Upper lobe of left lung (tissue), 6 donors: ENCODE data around the gene SDK1. TPM values are rescaled to one million over a fixed set of nuclear protein-coding genes. Genes with fewer than 3 reads are reported as not detected.
A peak's percentile ranks its signal among the peaks of the same experiment; 100 is the strongest.
"Not testable (repeated sequence)": the region's sequence is repeated elsewhere in the genome, so short reads cannot be mapped to it uniquely, and the experiment has no call there.

Experiments used
- ATAC-seq, 2 donors: fragments of 200-7000 bp; cut with Tn5 transposase; one replicate each; pipeline ENCODE4 v1.9.1; 2022; ENCODE audit warnings: mild to moderate bottlenecking in 2 of 2, moderate library complexity in 2 of 2; ENCODE audit not compliant: low FRiP score in 2 of 2
- DNase-seq, 2 donors: peaks; one replicate each; pipeline ENCODE4 v3.0.0-alpha.2; 2019 to 2020
- H3K27ac ChIP-seq, 4 donors: fragments of 200-600 bp; sonication (generic); one replicate each; pipeline ENCODE4 v1.5.1; 2016 to 2019
- H3K27me3 ChIP-seq, 4 donors: fragments of 200-600 bp; sonication (generic); one replicate each; pipeline ENCODE4 v1.5.1; 2017 to 2019
- H3K36me3 ChIP-seq, 4 donors: fragments of 200-600 bp; sonication (generic); one replicate each; pipeline ENCODE4 v1.5.1; 2016 to 2019
- H3K4me1 ChIP-seq, 4 donors: fragments of 200-600 bp; sonication (generic); one replicate each; pipeline ENCODE4 v1.5.1; 2018 to 2019
- H3K4me3 ChIP-seq, 4 donors: fragments of 200-600 bp; sonication (generic); one replicate each; pipeline ENCODE4 v1.5.1; 2017 to 2019; ENCODE audit warnings: mild to moderate bottlenecking in 2 of 4, moderate library complexity in 1 of 4
- H3K9me3 ChIP-seq, 4 donors: fragments of 200-600 bp; sonication (generic); one replicate each; pipeline ENCODE4 v1.5.1; 2018 to 2019
- EP300 ChIP-seq, 4 donors: sonication (generic); formaldehyde crosslinking; IDR thresholded peaks; one replicate each; pipeline ENCODE4 v1.5.1; 2017; ENCODE audit warnings: antibody characterized with exemption in 4 of 4, control low read depth in 2 of 4
- POLR2A ChIP-seq, 4 donors: fragments of 450-650 bp; IDR thresholded peaks; one replicate each; pipeline ENCODE4 v1.5.1; 2016 to 2017; ENCODE audit warnings: antibody characterized with exemption in 4 of 4, mild to moderate bottlenecking in 2 of 4
- POLR2AphosphoS5 ChIP-seq, 2 donors: sonication (generic); formaldehyde crosslinking; IDR thresholded peaks; one replicate each; pipeline ENCODE4 v1.5.1; 2017; ENCODE audit warnings: antibody characterized with exemption in 2 of 2
- WGBS, 2 donors: methylation state at CpG; one replicate each; pipeline ENCODE4 v1.1.5; 2017 to 2018; 5-methylcytosine and 5-hydroxymethylcytosine counted together
- total RNA-seq, 6 donors: library from RNA; depleted of rRNA in 4 of 6; stranded (reverse); fragments of >200 nt in 4 of 6; gene quantifications; one replicate each; pipeline versions ENCODE4 v1.1.0 to v1.2.1, GENCODE V29; 2016 to 2021
- TF ChIP-seq, protein P1 (sequence below), 6 experiments: fragments of 450-650 bp in 4 of 6; fragments of 200-600 bp in 2 of 6; sonication (generic) in 2 of 6; IDR thresholded peaks; one replicate each; pipeline ENCODE4 v1.5.1; 2016 to 2019; ENCODE audit warnings: antibody characterized with exemption in 6 of 6
- donor health status: DM: no; HTN: no; CAD: no; lungs with moderate emphysema.
- donor health status: DM: no; HTN: yes; CAD: no; lungs with severe emphysema.

SDK1 gene
- total RNA-seq, 6 donors from 2014 or later, result 9.3 to 90.1 (median 11.8) TPM

- 83 to 86% methylated on average over 15 of the region's 15 CpGs for WGBS, 2 donors
- Histone ChIP-seq H3K4me3 (no peak overlapping the region), H3K27ac (no peak overlapping the region), H3K9me3 (no peaks in the 10 kb centered on the region), H3K36me3 (no peaks in the 10 kb centered on the region), H3K27me3 (no peaks in the 10 kb centered on the region), H3K4me1 (no peaks in the 10 kb centered on the region)
- DNase-seq (no peak), ATAC-seq (no peak)
- TF ChIP-seq POLR2A (IDR thresholded peaks at IDR 0.05), result no peak
- no peak for TF ChIP-seq POLR2AphosphoS5 (IDR thresholded peaks at IDR 0.05)
- no peak for TF ChIP-seq EP300 (IDR thresholded peaks at IDR 0.05)
- TF ChIP-seq, protein P1, sequence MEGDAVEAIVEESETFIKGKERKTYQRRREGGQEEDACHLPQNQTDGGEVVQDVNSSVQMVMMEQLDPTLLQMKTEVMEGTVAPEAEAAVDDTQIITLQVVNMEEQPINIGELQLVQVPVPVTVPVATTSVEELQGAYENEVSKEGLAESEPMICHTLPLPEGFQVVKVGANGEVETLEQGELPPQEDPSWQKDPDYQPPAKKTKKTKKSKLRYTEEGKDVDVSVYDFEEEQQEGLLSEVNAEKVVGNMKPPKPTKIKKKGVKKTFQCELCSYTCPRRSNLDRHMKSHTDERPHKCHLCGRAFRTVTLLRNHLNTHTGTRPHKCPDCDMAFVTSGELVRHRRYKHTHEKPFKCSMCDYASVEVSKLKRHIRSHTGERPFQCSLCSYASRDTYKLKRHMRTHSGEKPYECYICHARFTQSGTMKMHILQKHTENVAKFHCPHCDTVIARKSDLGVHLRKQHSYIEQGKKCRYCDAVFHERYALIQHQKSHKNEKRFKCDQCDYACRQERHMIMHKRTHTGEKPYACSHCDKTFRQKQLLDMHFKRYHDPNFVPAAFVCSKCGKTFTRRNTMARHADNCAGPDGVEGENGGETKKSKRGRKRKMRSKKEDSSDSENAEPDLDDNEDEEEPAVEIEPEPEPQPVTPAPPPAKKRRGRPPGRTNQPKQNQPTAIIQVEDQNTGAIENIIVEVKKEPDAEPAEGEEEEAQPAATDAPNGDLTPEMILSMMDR (IDR thresholded peaks at IDR 0.05), result no peak
Observed at GRCh38 chr7:4257146-4258111, 956.4 kb downstream of the SDK1 start.

DNA sequence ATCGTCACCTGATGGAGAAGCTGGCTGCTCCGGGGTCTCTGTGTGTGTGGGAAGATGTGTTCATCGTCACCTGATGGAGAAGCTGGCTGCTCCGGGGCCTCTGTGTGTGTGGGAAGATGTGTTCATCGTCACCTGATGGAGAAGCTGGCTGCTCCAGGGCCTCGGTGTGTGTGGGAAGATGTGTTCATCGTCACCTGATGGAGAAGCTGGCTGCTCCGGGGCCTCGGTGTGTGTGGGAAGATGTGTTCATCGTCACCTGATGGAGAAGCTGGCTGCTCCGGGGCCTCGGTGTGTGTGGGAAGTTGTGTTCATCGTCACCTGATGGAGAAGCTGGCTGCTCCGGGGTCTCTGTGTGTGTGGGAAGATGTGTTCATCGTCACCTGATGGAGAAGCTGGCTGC lies 959.1 kb downstream of the SDK1 start:
- ATAC-seq, H3K27ac ChIP-seq: not testable (repeated sequence)

DNA sequence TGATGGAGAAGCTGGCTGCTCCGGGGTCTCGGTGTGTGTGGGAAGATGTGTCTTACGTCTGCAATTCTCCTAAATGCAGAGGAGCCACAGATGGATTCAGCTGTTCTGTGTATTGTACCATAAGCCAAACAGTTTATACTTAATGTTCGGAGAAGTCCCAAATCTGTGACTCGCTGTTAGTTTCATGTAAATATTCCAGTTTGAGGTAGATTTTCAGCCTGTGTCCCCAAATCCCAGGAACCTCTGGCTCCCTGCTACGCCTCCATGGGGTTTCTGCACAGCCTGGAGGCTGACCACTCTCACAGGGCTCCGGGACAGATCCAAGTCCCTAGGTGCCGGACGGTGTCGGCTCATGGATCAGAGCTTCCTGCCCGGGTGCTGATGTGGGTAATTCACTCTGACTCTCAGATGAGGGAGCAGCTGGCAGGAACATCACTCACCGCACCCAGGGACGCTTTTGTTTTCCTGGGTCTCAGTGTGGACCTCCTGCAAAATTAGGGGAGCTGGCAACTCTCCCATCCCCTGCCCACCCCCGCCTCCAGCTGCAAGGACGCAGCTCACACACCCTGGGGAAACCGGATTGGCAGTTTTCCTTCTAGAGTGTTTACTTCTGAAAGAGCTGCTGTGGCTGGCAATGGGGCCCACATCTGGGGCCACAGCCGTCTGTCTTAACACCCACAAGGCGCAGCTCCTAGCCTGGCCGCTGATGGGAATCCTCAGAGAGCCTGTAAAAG lies 960.0 kb downstream of the SDK1 start:
- Histone ChIP-seq H3K4me1 (no peaks in the 10 kb centered on the region), H3K27ac (no peak overlapping the region), H3K9me3 (no peaks in the 10 kb centered on the region), H3K27me3 (no peaks in the 10 kb centered on the region), H3K4me3 (no peak overlapping the region), H3K36me3 (no peaks in the 10 kb centered on the region)
- ATAC-seq (no peak), DNase-seq (no peak)
- no peak for TF ChIP-seq POLR2A (IDR thresholded peaks at IDR 0.05)
- TF ChIP-seq POLR2AphosphoS5 (IDR thresholded peaks at IDR 0.05), result no peak
- WGBS, 2 donors, result 52 to 58% methylated on average over 17 to 19 of the region's 19 CpGs

More for the DNA sequence above, 959.1 kb downstream of the SDK1 start:
- H3K4me1 ChIP-seq, H3K36me3 ChIP-seq, H3K9me3 ChIP-seq, H3K4me3 ChIP-seq, DNase-seq, H3K27me3 ChIP-seq: not testable (repeated sequence)
- WGBS, 2 donors, result 87 to 92% methylated on average over 13 to 15 of the region's 15 CpGs

DNA sequence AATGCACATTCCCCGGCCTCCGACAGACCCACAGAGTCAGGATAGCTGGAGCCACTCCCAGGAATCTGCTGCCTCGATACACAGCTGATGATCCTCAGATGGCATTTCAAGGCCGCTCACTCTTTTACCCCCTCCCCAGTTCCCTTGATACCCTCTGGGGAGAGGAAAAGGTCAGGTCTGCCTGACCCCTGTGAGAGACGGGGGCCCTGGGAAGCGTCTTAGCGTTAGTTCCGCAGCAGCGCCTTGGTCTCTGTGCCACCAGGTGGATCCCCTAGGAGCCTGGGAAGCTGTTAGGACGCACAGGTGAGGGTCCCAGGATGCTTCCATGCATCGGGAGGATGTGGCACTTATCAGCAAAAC lies 960.5 kb downstream of the SDK1 start:
- no peak for DNase-seq
- H3K27ac ChIP-seq, result no peak overlapping the region
- H3K27me3 ChIP-seq, result no peaks in the 10 kb centered on the region
- no peak overlapping the region for H3K4me3 ChIP-seq
- TF ChIP-seq, protein P1 (IDR thresholded peaks at IDR 0.05), result no peak
- TF ChIP-seq POLR2AphosphoS5 (IDR thresholded peaks at IDR 0.05), result no peak
- 74 to 77% methylated on average over 11 of the region's 11 CpGs for WGBS, 2 donors
- no peak for ATAC-seq
- H3K36me3 ChIP-seq, result no peaks in the 10 kb centered on the region
- H3K9me3 ChIP-seq, result no peaks in the 10 kb centered on the region
- H3K4me1 ChIP-seq, result no peaks in the 10 kb centered on the region

GRCh38 chr7:4264206-4264605 lies 963.2 kb downstream of the SDK1 start:
- not testable (repeated sequence) for H3K9me3 ChIP-seq, H3K36me3 ChIP-seq, H3K4me1 ChIP-seq, DNase-seq, H3K4me3 ChIP-seq, H3K27me3 ChIP-seq, ATAC-seq, H3K27ac ChIP-seq
- 91 to 96% methylated on average over 19 to 25 of the region's 25 CpGs for WGBS, 2 donors

DNA sequence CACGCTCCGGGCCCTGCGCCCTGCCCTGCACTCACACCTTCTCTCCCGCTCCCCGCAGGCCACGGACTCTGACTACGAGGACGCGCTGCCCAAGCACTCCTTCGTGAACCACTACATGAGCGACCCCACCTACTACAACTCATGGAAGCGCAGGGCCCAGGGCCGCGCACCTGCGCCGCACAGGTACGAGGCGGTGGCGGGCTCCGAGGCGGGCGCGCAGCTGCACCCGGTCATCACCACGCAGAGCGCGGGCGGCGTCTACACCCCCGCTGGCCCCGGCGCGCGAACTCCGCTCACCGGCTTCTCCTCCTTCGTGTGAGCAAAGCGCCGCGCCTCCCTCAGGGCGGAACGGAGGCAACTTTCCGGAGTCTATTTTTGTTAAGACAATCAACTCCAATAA lies 964.0 kb downstream of the SDK1 start:
- DNase-seq (peak in 1 of 2 donors; percentile 71), ATAC-seq (peak in 1 of 2 donors; percentile 33)
- no peak overlapping the region for H3K27ac ChIP-seq
- H3K4me3 ChIP-seq, result no peak overlapping the region
- no peaks in the 10 kb centered on the region for H3K9me3 ChIP-seq
- TF ChIP-seq EP300 (IDR thresholded peaks at IDR 0.05) (no peak), POLR2AphosphoS5 (IDR thresholded peaks at IDR 0.05) (no peak), POLR2A (IDR thresholded peaks at IDR 0.05) (no peak)
- TF ChIP-seq, protein P1 (IDR thresholded peaks at IDR 0.05), result no peak
- 38 to 54% methylated on average over 22 to 31 of the region's 43 CpGs for WGBS, 2 donors
- no peaks in the 10 kb centered on the region for H3K4me1 ChIP-seq
- H3K27me3 ChIP-seq, result no peaks in the 10 kb centered on the region
- no peaks in the 10 kb centered on the region for H3K36me3 ChIP-seq
